CD14-positive monocyte (primary cell): ENCODE measurements around the gene TRIM52. TPM values are rescaled to one million over a fixed set of nuclear protein-coding genes. Genes with fewer than 3 reads are reported as not detected.
"Not testable (repeated sequence)": the region's sequence is repeated elsewhere in the genome, so short reads cannot be mapped to it uniquely, and the experiment has no call there.

Source experiments
- DNase-seq, 3 donors: peaks; one replicate each; pipeline ENCODE4 v3.0.0-alpha.2; 2011 to 2022
- H2AFZ ChIP-seq: 2 replicates; pipeline ENCODE4 v1.6.0; 2012; ENCODE audit warnings: mild to moderate bottlenecking, low read depth, low read length, inconsistent platforms; ENCODE audit not compliant: insufficient read depth, poor library complexity, severe bottlenecking
- H3K27ac ChIP-seq, 2 donors: 1 replicate in 1 of 2; 2 replicates in 1 of 2; pipeline ENCODE4 v1.5.1; 2012 to 2013; ENCODE audit warnings: low read length in 2 of 2, control low read depth in 1 of 2, inconsistent platforms in 1 of 2, low read depth in 1 of 2, mild to moderate bottlenecking in 1 of 2
- H3K27me3 ChIP-seq, 2 donors: one replicate each; pipeline versions ENCODE4 v1.6.0 to v1.6.1; 2011 to 2013; ENCODE audit warnings: low read length in 2 of 2; ENCODE audit not compliant: control insufficient read depth in 2 of 2, insufficient read depth in 2 of 2
- H3K36me3 ChIP-seq, 2 donors: replicated peaks in 1 of 2; 1 replicate in 1 of 2; 2 replicates in 1 of 2; pipeline versions ENCODE4 v1.5.1 to v1.6.1; 2012 to 2013; ENCODE audit warnings: low read length in 2 of 2, control low read depth in 1 of 2, inconsistent platforms in 1 of 2, mild to moderate bottlenecking in 1 of 2; ENCODE audit not compliant: insufficient read depth in 2 of 2, control insufficient read depth in 1 of 2
- H3K4me1 ChIP-seq, 2 donors: 1 replicate in 1 of 2; 2 replicates in 1 of 2; pipeline versions ENCODE4 v1.5.1 to v1.6.1; 2012 to 2013; ENCODE audit warnings: low read length in 2 of 2, control low read depth in 1 of 2, inconsistent platforms in 1 of 2, mild to moderate bottlenecking in 1 of 2, moderate library complexity in 1 of 2; ENCODE audit not compliant: insufficient read depth in 2 of 2, control insufficient read depth in 1 of 2
- H3K4me2 ChIP-seq: replicated peaks from 2 replicates; pipeline ENCODE3; 2012; ENCODE audit warnings: low read length, moderate library complexity, mild to moderate bottlenecking; ENCODE audit not compliant: poor library complexity, severe bottlenecking; ENCODE audit errors: extremely low read depth
- H3K4me3 ChIP-seq, 3 experiments: fragments of 200-600 bp in 1 of 3; sonication (generic) in 1 of 3; replicated peaks in 1 of 3; 1 replicate in 2 of 3; 2 replicates in 1 of 3; pipeline ENCODE4 v1.5.1; 2011 to 2013; ENCODE audit warnings: low read length in 3 of 3, mild to moderate bottlenecking in 3 of 3, control low read depth in 2 of 3, low read depth in 2 of 3, inconsistent platforms in 1 of 3, moderate library complexity in 1 of 3
- H3K79me2 ChIP-seq: 2 replicates; pipeline ENCODE4 v1.6.0; 2012; ENCODE audit warnings: mild to moderate bottlenecking, control low read depth, inconsistent platforms, low read length, moderate library complexity; ENCODE audit not compliant: insufficient read depth
- H3K9ac ChIP-seq: 2 replicates; pipeline ENCODE4 v1.6.0; 2017; ENCODE audit warnings: low read length, mild to moderate bottlenecking; ENCODE audit not compliant: insufficient read depth, poor library complexity, severe bottlenecking
- H3K9me3 ChIP-seq, 2 donors: replicated peaks in 1 of 2; 1 replicate in 1 of 2; 2 replicates in 1 of 2; pipeline versions ENCODE4 v1.5.1 to v1.6.1; 2012 to 2013; ENCODE audit warnings: low read length in 2 of 2, control low read depth in 1 of 2; ENCODE audit not compliant: control insufficient read depth in 1 of 2, insufficient read depth in 1 of 2
- H4K20me1 ChIP-seq: 2 replicates; pipeline ENCODE4 v1.6.0; 2012; ENCODE audit warnings: mild to moderate bottlenecking, low read length, control low read depth, moderate library complexity; ENCODE audit not compliant: insufficient read depth
- H3K27ac Mint-ChIP-seq, 7 donors: one replicate each; pipeline ENCODE4 v1.8.0; 2020; ENCODE audit warnings: mild to moderate bottlenecking in 7 of 7, mixed read lengths in 7 of 7, moderate library complexity in 6 of 7, inconsistent platforms in 2 of 7
- H3K27me3 Mint-ChIP-seq, 3 donors: one replicate each; pipeline ENCODE4 v1.8.0; 2021 to 2022; ENCODE audit warnings: low read depth in 3 of 3, mild to moderate bottlenecking in 3 of 3, mixed read lengths in 3 of 3, moderate library complexity in 3 of 3, inconsistent platforms in 1 of 3
- H3K36me3 Mint-ChIP-seq, 2 donors: one replicate each; pipeline ENCODE4 v1.8.0; 2020; ENCODE audit warnings: mixed read lengths in 2 of 2, inconsistent platforms in 1 of 2, mild to moderate bottlenecking in 1 of 2
- H3K4me1 Mint-ChIP-seq: one replicate; pipeline ENCODE4 v1.8.0; 2020; ENCODE audit warnings: mild to moderate bottlenecking, mixed read lengths
- H3K4me3 Mint-ChIP-seq, 2 donors: one replicate each; pipeline ENCODE4 v1.8.0; 2020; ENCODE audit warnings: mild to moderate bottlenecking in 2 of 2, mixed read lengths in 2 of 2, moderate library complexity in 1 of 2
- H3K9me3 Mint-ChIP-seq, 7 donors: one replicate each; pipeline ENCODE4 v1.8.0; 2020 to 2022; ENCODE audit warnings: mixed read lengths in 7 of 7, mild to moderate bottlenecking in 6 of 7, moderate library complexity in 6 of 7, inconsistent platforms in 2 of 7
- CTCF ChIP-seq: fragments of 200-600 bp; IDR thresholded peaks from one replicate; pipeline ENCODE4 v1.8.0; 2022; ENCODE audit warnings: antibody characterized with exemption, mild to moderate bottlenecking
- WGBS: methylation state at CpG from one replicate; pipeline ENCODE4 v1.1.5; 2013; ENCODE audit warnings: missing lambda C conversion rate; ENCODE audit not compliant: insufficient coverage; 5-methylcytosine and 5-hydroxymethylcytosine counted together
- intact Hi-C, 2 donors: fragments of 100-400 bp; cut with micrococcal nuclease; formaldehyde crosslinking; loops; one replicate each; pipeline versions ENCODE4 v1.15.0 to v1.15.1; 2023
- polyA minus RNA-seq: library from RNA; depleted of rRNA, polyadenylated mRNA; stranded (reverse); fragments of >200 nt; gene quantifications from 2 replicates; pipeline ENCODE4 v1.2.3, GENCODE V29; 2012
- polyA plus RNA-seq, 3 donors: library from polyadenylated mRNA; depleted of rRNA in 1 of 3; unstranded in 2 of 3; stranded (reverse) in 1 of 3; fragments of 300-500 nt in 2 of 3; fragments of >200 nt in 1 of 3; fragmentation: Illumina TruSeq in 2 of 3; gene quantifications; 1 replicate in 2 of 3; 2 replicates in 1 of 3; pipeline ENCODE4 v1.2.3, GENCODE V29; 2012 to 2021
- total RNA-seq, 12 experiments: library from RNA in 1 of 12; stranded (reverse) in 1 of 12; fragments of 120-200 nt in 1 of 12; gene quantifications; one replicate each; pipeline ENCODE4 v1.2.4 and lab custom pipeline; 2013 to 2026; ENCODE audit warnings: mixed read lengths in 6 of 12, inconsistent platforms in 1 of 12

TRIM52 gene
- 14.8 TPM for total RNA-seq (2013)
- polyA plus RNA-seq: 10 to 100 TPM in 1 of 3 donors, 1 to 10 TPM in 2; 5.7 to 26.0 (median 8.5) TPM
- polyA minus RNA-seq: 8.3 and 12.2 TPM in 2 replicates
- total RNA-seq (lab: John Stamatoyannopoulos, UW): 13.7 to 44.9 (median 26.3) reads per million in 11 experiments

- H3K4me1 ChIP-seq: peaks cover 25 to 46% of the 10 kb centered on the region in 2 donors
- peak within 1 kb of the TSS; percentile 80 to 97 (median 89) for H3K4me3 ChIP-seq
- no peaks in the 10 kb centered on the region for H3K9me3 ChIP-seq
- whole genome bisulfite sequencing: 0% methylated on average over 43 of the region's 43 CpGs
- peak within 1 kb of the TSS; percentile 99 for H3K4me2 ChIP-seq
- Mint-ChIP-seq H3K9me3 (no peaks in the 10 kb centered on the region), H3K27ac (peak within 1 kb of the TSS; percentile 93 to 99 (median 97)), H3K4me3 (peak within 1 kb of the TSS; percentile 95 to 96), H3K27me3 (no peaks in the 10 kb centered on the region), H3K4me1 (peaks cover 46% of the 10 kb centered on the region), H3K36me3 (peaks cover 19 to 28% of the 10 kb centered on the region in 2 donors)
- peaks cover 74% of the 10 kb centered on the region for H3K79me2 ChIP-seq
- peak; percentile 85 to 89 (median 87) for DNase-seq
- peak within 1 kb of the TSS; percentile 95 for H3K9ac ChIP-seq
- H4K20me1 ChIP-seq: peaks cover 27% of the 10 kb centered on the region
- H3K27ac ChIP-seq: peak within 1 kb of the TSS; percentile 93 to 96
- TF ChIP-seq CTCF: no peak
- peak within 1 kb of the TSS; percentile 92 for H2AFZ ChIP-seq
- no peaks in the 10 kb centered on the region for H3K27me3 ChIP-seq
- H3K36me3 ChIP-seq: peaks cover 4 to 26% of the 10 kb centered on the region in 2 donors
- intact Hi-C loops: loop anchor here in 1 of 2 donors (2.0 to 5.0 kb wide), 3 partner anchors 16 to 69 kb away; partner anchors contain the start of gene TRIM41
Measured at GRCh38 chr5:181260720-181261319, at the start of gene TRIM52. Gene TRIM52, minus strand, starts transcription at chr5:181261143. Its CDS starts 330 bp downstream, at chr5:181260813.

GRCh38 chr5:181287331-181287730 lies 26.4 kb upstream of the TRIM52 start:
- H3K36me3 ChIP-seq, H3K9ac ChIP-seq, H3K4me1 Mint-ChIP-seq, H3K79me2 ChIP-seq, intact Hi-C loops, DNase-seq, H2AFZ ChIP-seq, H4K20me1 ChIP-seq, H3K4me2 ChIP-seq, H3K9me3 ChIP-seq, H3K27ac ChIP-seq, H3K27me3 Mint-ChIP-seq, H3K4me3 Mint-ChIP-seq, H3K4me1 ChIP-seq, H3K36me3 Mint-ChIP-seq, H3K27me3 ChIP-seq, H3K9me3 Mint-ChIP-seq, H3K4me3 ChIP-seq: not testable (repeated sequence)
- no CpG with 5 or more reads among the region's 1 CpG for WGBS
- H3K27ac Mint-ChIP-seq: peak overlapping the region in 1 of 7 donors; percentile 52

- H3K9me3 Mint-ChIP-seq, H3K4me2 ChIP-seq, H3K4me1 Mint-ChIP-seq, H3K9me3 ChIP-seq, DNase-seq, H4K20me1 ChIP-seq, H3K36me3 Mint-ChIP-seq, H3K9ac ChIP-seq, H3K27me3 ChIP-seq, H3K79me2 ChIP-seq, H3K4me1 ChIP-seq, H3K4me3 Mint-ChIP-seq, H3K27ac Mint-ChIP-seq, intact Hi-C loops, H3K27ac ChIP-seq, H3K36me3 ChIP-seq, H3K27me3 Mint-ChIP-seq, H3K4me3 ChIP-seq, H2AFZ ChIP-seq: not testable (repeated sequence)
- WGBS: 86% methylated on average over 6 of the region's 10 CpGs
Measured at GRCh38 chr5:181285962-181286705, 25.2 kb upstream of the TRIM52 start.
